Vagina (tissue), 2 donors: Measurements from ENCODE around the gene PDIA5. TPM values are rescaled to one million over a fixed set of nuclear protein-coding genes. Genes with fewer than 3 reads are reported as not detected.

ENCODE experiments used
- DNase-seq, 2 donors: peaks; one replicate each; pipeline ENCODE4 v3.0.0-alpha.2; 2017; ENCODE audit errors: extremely low spot score in 2 of 2
- H3K27ac ChIP-seq: fragments of 200-600 bp; sonication (generic); one replicate; pipeline ENCODE4 v1.5.1; 2019
- H3K27me3 ChIP-seq: fragments of 200-600 bp; sonication (generic); one replicate; pipeline ENCODE4 v1.5.1; 2019
- H3K36me3 ChIP-seq, 2 donors: fragments of 200-600 bp; sonication (generic); one replicate each; pipeline ENCODE4 v1.5.1; 2017 to 2019
- H3K4me1 ChIP-seq: fragments of 200-600 bp; sonication (generic); one replicate; pipeline ENCODE4 v1.5.1; 2019
- H3K4me3 ChIP-seq, 2 donors: fragments of 200-600 bp; sonication (generic); 1 replicate in 1 of 2; 2 replicates in 1 of 2; pipeline ENCODE4 v1.5.1; 2016 to 2019
- H3K9me3 ChIP-seq: fragments of 200-600 bp; sonication (generic); one replicate; pipeline ENCODE4 v1.5.1; 2019
- POLR2A ChIP-seq, 2 donors: fragments of 450-650 bp; IDR thresholded peaks; one replicate each; pipeline ENCODE4 v1.6.1; 2017; ENCODE audit warnings: antibody characterized with exemption in 2 of 2, mild to moderate bottlenecking in 2 of 2, moderate library complexity in 2 of 2
- POLR2AphosphoS5 ChIP-seq, 2 donors: sonication (generic); formaldehyde crosslinking; IDR thresholded peaks; one replicate each; pipeline ENCODE4 v1.9.0; 2017; ENCODE audit warnings: antibody characterized with exemption in 2 of 2, mild to moderate bottlenecking in 2 of 2, low read depth in 1 of 2; ENCODE audit not compliant: insufficient read depth in 1 of 2
- intact Hi-C: fragments of 100-400 bp; cut with DNase I; formaldehyde crosslinking; loops from one replicate; pipeline ENCODE4 v1.15.1; 2023
- total RNA-seq: library from RNA; depleted of rRNA; stranded (reverse); fragments of >200 nt; gene quantifications from one replicate; pipeline ENCODE4 v1.2.3, GENCODE V29; 2016
- TF ChIP-seq, protein P1 (sequence below), 3 experiments: fragments of 450-650 bp in 2 of 3; fragments of 200-600 bp in 1 of 3; sonication (generic) in 1 of 3; IDR thresholded peaks; one replicate each; pipeline ENCODE4 v1.5.1; 2017 to 2019; ENCODE audit warnings: antibody characterized with exemption in 3 of 3, mild to moderate bottlenecking in 2 of 3, moderate library complexity in 2 of 3

Gene PDIA5
- total RNA-seq, 1 donor from 2014 or later = 18.9 TPM

DNA sequence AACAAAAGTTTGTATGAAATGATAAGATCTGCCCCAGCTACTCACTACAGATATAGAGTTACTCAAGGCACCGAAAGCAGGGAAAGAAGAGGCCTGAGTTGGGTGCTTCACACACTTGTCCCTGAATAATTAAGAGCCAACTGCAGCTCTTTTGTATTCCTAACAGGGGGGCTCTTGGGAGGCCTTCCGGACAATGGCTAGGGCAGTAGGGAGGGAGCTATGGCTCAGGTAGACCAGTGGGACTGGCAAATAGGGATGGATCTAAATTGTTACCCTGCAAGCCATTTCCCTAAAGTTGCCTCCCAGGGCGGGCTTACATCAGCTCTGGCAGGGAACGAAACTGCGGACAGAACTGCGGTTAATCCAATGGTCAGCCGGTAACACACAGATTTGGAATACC lies 45.4 kb upstream of the PDIA5 start:
- intact Hi-C loops = no loop called here
- H3K36me3 ChIP-seq = no peaks in the 10 kb centered on the region
- H3K4me1 ChIP-seq = peaks cover 5% of the 10 kb centered on the region
- no peaks in the 10 kb centered on the region for H3K27me3 ChIP-seq
- DNase-seq = no peak
- H3K4me3 ChIP-seq = no peak overlapping the region
- H3K27ac ChIP-seq = no peak overlapping the region
- TF ChIP-seq POLR2A (IDR thresholded peaks at IDR 0.05) (no peak), POLR2AphosphoS5 (IDR thresholded peaks at IDR 0.05; ENCODE audit: insufficient read depth in 1 of 2, low read depth in 1 of 2) (no peak)
- TF ChIP-seq, protein P1, sequence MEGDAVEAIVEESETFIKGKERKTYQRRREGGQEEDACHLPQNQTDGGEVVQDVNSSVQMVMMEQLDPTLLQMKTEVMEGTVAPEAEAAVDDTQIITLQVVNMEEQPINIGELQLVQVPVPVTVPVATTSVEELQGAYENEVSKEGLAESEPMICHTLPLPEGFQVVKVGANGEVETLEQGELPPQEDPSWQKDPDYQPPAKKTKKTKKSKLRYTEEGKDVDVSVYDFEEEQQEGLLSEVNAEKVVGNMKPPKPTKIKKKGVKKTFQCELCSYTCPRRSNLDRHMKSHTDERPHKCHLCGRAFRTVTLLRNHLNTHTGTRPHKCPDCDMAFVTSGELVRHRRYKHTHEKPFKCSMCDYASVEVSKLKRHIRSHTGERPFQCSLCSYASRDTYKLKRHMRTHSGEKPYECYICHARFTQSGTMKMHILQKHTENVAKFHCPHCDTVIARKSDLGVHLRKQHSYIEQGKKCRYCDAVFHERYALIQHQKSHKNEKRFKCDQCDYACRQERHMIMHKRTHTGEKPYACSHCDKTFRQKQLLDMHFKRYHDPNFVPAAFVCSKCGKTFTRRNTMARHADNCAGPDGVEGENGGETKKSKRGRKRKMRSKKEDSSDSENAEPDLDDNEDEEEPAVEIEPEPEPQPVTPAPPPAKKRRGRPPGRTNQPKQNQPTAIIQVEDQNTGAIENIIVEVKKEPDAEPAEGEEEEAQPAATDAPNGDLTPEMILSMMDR (IDR thresholded peaks at IDR 0.05) = no peak
- no peaks in the 10 kb centered on the region for H3K9me3 ChIP-seq

DNA sequence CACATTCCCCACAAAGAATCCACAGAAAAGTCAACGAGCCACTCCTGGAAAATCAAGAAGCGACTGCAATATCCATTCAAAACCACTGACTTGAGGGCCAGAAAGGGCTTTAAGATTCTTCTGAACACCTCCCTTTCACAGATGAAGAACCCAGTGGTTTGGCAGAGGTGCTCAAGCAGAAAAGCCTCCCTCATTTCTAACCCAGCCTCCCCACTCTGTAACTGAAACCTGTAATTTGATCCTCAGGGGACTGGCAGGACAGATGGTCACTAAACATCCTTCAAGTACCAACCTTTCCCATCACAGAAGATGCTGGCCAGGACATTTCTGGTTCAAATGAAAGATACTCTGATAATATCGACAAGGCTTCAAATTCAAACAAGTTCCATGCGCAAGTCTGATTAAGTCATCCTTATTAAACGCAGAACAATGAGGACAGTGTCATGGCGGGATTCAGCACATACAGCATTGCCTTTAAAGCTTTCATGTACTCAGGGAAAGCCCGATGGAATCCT lies 44.8 kb upstream of the PDIA5 start:
- no peak for TF ChIP-seq POLR2A (IDR thresholded peaks at IDR 0.05)
- TF ChIP-seq POLR2AphosphoS5 (IDR thresholded peaks at IDR 0.05; ENCODE audit: insufficient read depth in 1 of 2, low read depth in 1 of 2) = no peak
- TF ChIP-seq, protein P1 (IDR thresholded peaks at IDR 0.05) = no peak
- no peak for DNase-seq
- no peak overlapping the region for H3K27ac ChIP-seq
- no peaks in the 10 kb centered on the region for H3K9me3 ChIP-seq
- intact Hi-C loops = no loop called here
- no peaks in the 10 kb centered on the region for H3K27me3 ChIP-seq
- H3K4me3 ChIP-seq = no peak overlapping the region
- H3K4me1 ChIP-seq = peaks cover 12% of the 10 kb centered on the region
- no peaks in the 10 kb centered on the region for H3K36me3 ChIP-seq

DNA sequence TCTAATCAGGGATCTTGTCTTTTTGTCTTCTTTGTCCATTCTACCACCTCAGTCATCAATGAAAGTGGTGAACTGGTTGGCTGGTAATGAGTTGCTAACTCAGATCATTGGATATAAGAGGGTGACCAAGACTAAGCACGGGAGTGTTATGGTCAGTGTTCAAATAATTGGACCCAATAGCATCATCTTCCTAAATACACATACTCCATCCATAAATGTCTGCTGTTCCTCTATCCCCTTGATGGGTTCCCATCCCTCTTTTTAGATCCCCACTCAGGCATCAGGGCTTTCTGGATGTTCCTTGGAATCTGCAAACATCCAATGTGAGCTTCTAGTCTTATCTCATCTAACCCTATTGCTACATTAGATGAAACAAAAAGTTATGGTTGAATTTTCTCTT lies 42.8 kb upstream of the PDIA5 start:
- DNase-seq = no peak
- H3K27me3 ChIP-seq = no peaks in the 10 kb centered on the region
- H3K4me3 ChIP-seq = no peak overlapping the region
- no peaks in the 10 kb centered on the region for H3K36me3 ChIP-seq
- H3K4me1 ChIP-seq = peaks cover 23% of the 10 kb centered on the region
- no peak for TF ChIP-seq POLR2A (IDR thresholded peaks at IDR 0.05)
- no peak for TF ChIP-seq POLR2AphosphoS5 (IDR thresholded peaks at IDR 0.05; ENCODE audit: insufficient read depth in 1 of 2, low read depth in 1 of 2)
- TF ChIP-seq, protein P1 (IDR thresholded peaks at IDR 0.05) = no peak
- intact Hi-C loops = no loop called here
- H3K9me3 ChIP-seq = no peaks in the 10 kb centered on the region
- H3K27ac ChIP-seq = no peak overlapping the region

DNA sequence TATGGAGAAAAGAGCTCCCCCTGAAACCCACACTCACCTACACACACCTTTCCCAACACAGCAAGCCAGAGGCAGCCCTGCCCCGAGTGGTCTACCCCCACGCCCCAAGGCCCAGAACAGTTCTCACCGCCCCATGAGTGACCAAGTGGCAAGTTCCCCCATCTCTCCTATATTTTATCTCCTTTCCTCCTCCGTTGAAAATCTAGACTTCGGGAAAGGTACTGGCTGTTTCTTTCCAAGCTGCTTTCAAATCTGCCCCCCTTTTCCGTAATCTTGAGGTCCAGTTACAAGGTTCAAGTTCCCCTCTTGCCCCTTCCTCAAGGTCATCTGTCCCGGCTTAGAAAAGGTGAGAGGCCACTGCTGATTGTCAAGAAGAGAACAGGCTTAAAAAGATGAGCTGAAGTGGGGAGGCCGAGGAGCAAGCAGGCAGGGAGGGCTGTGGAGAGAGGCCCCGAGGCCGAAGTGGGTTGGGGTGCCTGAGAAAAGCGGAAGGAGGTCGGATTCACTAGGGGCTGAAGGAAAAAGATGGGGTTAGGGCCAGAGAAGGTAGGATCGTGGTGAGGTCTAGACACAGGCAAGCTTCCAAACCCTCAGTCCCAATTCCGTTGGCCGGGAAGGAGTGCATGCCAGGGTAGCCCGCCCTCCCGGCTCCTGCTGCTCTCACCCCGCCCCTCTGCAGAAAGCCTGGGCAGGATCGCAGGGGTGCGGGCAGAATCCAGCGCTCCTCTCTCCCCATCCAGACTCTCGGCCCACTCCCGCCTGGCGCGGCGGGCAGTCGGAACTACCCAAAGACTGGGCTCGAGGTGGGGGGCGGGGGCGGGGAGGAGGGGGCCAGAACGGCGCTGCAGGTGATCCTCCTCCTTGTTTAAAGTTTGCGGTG lies 40.9 kb upstream of the PDIA5 start:
- no peaks in the 10 kb centered on the region for H3K27me3 ChIP-seq
- intact Hi-C loops = loop anchor here (5.0 kb wide), 1 partner anchor 84 kb away; no protein-coding TSS in a partner anchor

More for the DNA sequence above, 40.9 kb upstream of the PDIA5 start:
- TF ChIP-seq, protein P1 (IDR thresholded peaks at IDR 0.05) = no peak
- TF ChIP-seq POLR2A (IDR thresholded peaks at IDR 0.05) = no peak
- no peak for TF ChIP-seq POLR2AphosphoS5 (IDR thresholded peaks at IDR 0.05; ENCODE audit: insufficient read depth in 1 of 2, low read depth in 1 of 2)
- Histone ChIP-seq H3K36me3 (no peaks in the 10 kb centered on the region), H3K9me3 (no peaks in the 10 kb centered on the region), H3K27ac (peak overlapping the region; percentile 30), H3K4me1 (peaks cover 23% of the 10 kb centered on the region), H3K4me3 (peak overlapping the region; percentile 42 to 60)
- no peak for DNase-seq
